ENCODE measurements around the gene SORCS2.

DNA sequence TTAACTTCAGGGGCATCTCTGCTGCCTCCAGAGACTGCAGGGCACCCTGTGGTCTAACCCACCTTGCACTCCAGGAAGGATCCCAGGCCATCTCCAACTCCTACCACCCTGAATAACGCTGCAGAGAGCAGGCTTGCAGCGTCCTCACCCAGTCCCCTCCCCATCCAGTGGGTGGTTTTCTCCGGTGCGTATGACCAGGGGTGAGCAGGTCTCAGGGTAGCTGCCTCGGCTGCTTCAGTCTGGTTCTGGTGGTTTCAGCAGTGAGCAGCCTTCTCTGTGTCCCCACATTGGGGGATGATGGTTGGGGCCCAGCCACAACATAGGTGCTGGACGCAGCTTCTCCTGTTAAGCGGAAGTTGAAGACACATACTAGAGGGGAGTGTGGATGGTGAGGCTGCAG lies 38.6 kb upstream of the SORCS2 start:
- TF ChIP-seq, protein P1, sequence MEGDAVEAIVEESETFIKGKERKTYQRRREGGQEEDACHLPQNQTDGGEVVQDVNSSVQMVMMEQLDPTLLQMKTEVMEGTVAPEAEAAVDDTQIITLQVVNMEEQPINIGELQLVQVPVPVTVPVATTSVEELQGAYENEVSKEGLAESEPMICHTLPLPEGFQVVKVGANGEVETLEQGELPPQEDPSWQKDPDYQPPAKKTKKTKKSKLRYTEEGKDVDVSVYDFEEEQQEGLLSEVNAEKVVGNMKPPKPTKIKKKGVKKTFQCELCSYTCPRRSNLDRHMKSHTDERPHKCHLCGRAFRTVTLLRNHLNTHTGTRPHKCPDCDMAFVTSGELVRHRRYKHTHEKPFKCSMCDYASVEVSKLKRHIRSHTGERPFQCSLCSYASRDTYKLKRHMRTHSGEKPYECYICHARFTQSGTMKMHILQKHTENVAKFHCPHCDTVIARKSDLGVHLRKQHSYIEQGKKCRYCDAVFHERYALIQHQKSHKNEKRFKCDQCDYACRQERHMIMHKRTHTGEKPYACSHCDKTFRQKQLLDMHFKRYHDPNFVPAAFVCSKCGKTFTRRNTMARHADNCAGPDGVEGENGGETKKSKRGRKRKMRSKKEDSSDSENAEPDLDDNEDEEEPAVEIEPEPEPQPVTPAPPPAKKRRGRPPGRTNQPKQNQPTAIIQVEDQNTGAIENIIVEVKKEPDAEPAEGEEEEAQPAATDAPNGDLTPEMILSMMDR (IDR thresholded peaks at IDR 0.05): no peak
- no peak for TF ChIP-seq POLR2A (IDR thresholded peaks at IDR 0.05)

All from Peyer's patch (tissue), 4 donors.